ENCODE results near the gene ZDHHC11B.

GRCh38 chr5:685262-686171, 99.0 kb downstream of the ZDHHC11B start:
- no peak for TF ChIP-seq CTCF (IDR thresholded peaks at IDR 0.05; ENCODE audit: poor library complexity, severe bottlenecking)
- no peak for TF ChIP-seq EZH2 (IDR thresholded peaks at IDR 0.05; ENCODE audit: borderline replicate concordance, insufficient read depth, low read length, poor library complexity, severe bottlenecking)
- no peak for TF ChIP-seq POLR2AphosphoS5 (IDR thresholded peaks at IDR 0.05)
- TF ChIP-seq TAF1 (IDR thresholded peaks at IDR 0.05; ENCODE audit: low read depth) = no peak
- TF ChIP-seq REST (IDR thresholded peaks at IDR 0.05; ENCODE audit: borderline replicate concordance) = no peak
- no peak for TF ChIP-seq MXI1 (conservative IDR thresholded peaks at IDR 0.05; ENCODE audit: poor library complexity, severe bottlenecking)
